Suprapubic skin (tissue), 3 donors: ENCODE data around the gene LITAF.

Experiments used
- POLR2A ChIP-seq, 2 donors: fragments of 450-650 bp; IDR thresholded peaks; one replicate each; pipeline ENCODE4 v1.6.1; 2017; ENCODE audit warnings: antibody characterized with exemption in 2 of 2, mild to moderate bottlenecking in 2 of 2, moderate library complexity in 2 of 2
- TF ChIP-seq, protein P1 (sequence below), 2 donors: fragments of 200-600 bp in 1 of 2; fragments of 450-650 bp in 1 of 2; sonication (generic) in 1 of 2; IDR thresholded peaks; one replicate each; pipeline ENCODE4 v1.5.1; 2016 to 2019; ENCODE audit warnings: antibody characterized with exemption in 2 of 2, mild to moderate bottlenecking in 1 of 2, moderate library complexity in 1 of 2

- TF ChIP-seq, protein P1, sequence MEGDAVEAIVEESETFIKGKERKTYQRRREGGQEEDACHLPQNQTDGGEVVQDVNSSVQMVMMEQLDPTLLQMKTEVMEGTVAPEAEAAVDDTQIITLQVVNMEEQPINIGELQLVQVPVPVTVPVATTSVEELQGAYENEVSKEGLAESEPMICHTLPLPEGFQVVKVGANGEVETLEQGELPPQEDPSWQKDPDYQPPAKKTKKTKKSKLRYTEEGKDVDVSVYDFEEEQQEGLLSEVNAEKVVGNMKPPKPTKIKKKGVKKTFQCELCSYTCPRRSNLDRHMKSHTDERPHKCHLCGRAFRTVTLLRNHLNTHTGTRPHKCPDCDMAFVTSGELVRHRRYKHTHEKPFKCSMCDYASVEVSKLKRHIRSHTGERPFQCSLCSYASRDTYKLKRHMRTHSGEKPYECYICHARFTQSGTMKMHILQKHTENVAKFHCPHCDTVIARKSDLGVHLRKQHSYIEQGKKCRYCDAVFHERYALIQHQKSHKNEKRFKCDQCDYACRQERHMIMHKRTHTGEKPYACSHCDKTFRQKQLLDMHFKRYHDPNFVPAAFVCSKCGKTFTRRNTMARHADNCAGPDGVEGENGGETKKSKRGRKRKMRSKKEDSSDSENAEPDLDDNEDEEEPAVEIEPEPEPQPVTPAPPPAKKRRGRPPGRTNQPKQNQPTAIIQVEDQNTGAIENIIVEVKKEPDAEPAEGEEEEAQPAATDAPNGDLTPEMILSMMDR (IDR thresholded peaks at IDR 0.05): no peak
- no peak for TF ChIP-seq POLR2A (IDR thresholded peaks at IDR 0.05)
Observed at GRCh38 chr16:11630046-11630767, 43.5 kb upstream of the LITAF start.
